ENCODE results near the gene ZNF446. TPM values are rescaled to one million over a fixed set of nuclear protein-coding genes. Genes with fewer than 3 reads are reported as not detected.
"Not testable (repeated sequence)": the region's sequence is repeated elsewhere in the genome, so short reads cannot be mapped to it uniquely, and the experiment has no call there.

The ZNF446 gene
- total and polyA plus RNA-seq, 2 donors (not counting 1 experiment from before 2014, with no cell fraction given): 15.0 to 18.9 TPM

DNA sequence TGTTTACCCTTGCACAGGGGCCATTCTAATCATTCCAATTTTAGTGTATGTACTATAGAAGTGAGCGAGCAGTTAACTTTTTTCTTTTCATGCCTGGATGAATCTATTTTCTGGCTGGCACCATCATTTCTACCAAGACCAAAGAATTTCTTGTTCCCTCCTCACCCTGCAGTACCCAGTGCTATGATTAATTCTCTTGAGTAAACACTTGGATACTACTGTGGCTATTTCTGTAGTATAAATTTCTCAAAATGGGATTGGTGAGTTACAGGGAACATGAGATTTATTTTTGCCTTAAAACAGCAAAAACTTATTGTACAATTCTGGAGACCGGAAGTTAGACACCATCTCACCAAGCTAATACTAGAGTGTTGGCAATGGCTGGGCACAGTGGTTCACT is 7.6 kb downstream of the ZNF446 start:
- no peak for DNase-seq
- Histone ChIP-seq H3K36me3 (replicated peaks in 1 of 2; ENCODE audit: control extremely low read depth in 1 of 2, control insufficient read depth in 1 of 2, extremely low read depth in 1 of 2, insufficient read depth in 2 of 2, low read length in 1 of 2) (peaks cover 0 to 2% of the 10 kb centered on the region in 2 experiments), H3K27ac (ENCODE audit: low read length in 2 of 2) (no peak overlapping the region), H4K20me1 (ENCODE audit: control insufficient read depth, insufficient read depth, low read length, poor library complexity, severe bottlenecking) (no peaks in the 10 kb centered on the region), H3K4me2 (replicated peaks; ENCODE audit: low read depth, low read length, poor library complexity, severe bottlenecking) (no peak overlapping the region), H3K27me3 (replicated peaks in 1 of 4; ENCODE audit: control extremely low read depth in 1 of 4, control insufficient read depth in 3 of 4, insufficient read depth in 4 of 4, low read length in 3 of 4) (no peaks in the 10 kb centered on the region), H3K79me2 (ENCODE audit: control insufficient read depth, insufficient read depth, low read length) (no peaks in the 10 kb centered on the region), H3K4me3 (ENCODE audit: control extremely low read depth in 1 of 5, extremely low read depth in 1 of 5, insufficient read depth in 1 of 5, low read depth in 2 of 5, low read length in 4 of 5) (no peak overlapping the region), H2AFZ (ENCODE audit: insufficient read depth, low read depth, low read length, poor library complexity, severe bottlenecking) (no peak overlapping the region), H3K4me1 (ENCODE audit: control insufficient read depth in 2 of 2, insufficient read depth in 2 of 2, low read length in 2 of 2) (no peaks in the 10 kb centered on the region), H3K9ac (ENCODE audit: low read length) (no peak overlapping the region), H3K9me3 (ENCODE audit: control extremely low read depth in 1 of 3, control insufficient read depth in 2 of 3, insufficient read depth in 1 of 3, low read length in 2 of 3) (no peaks in the 10 kb centered on the region)
- H3K27me3 Mint-ChIP-seq: no peaks in the 10 kb centered on the region
- no peak for TF ChIP-seq EZH2 (IDR thresholded peaks at IDR 0.05; ENCODE audit: borderline replicate concordance, insufficient read depth, low read depth, low read length, poor library complexity, severe bottlenecking)
- TF ChIP-seq, protein P1, sequence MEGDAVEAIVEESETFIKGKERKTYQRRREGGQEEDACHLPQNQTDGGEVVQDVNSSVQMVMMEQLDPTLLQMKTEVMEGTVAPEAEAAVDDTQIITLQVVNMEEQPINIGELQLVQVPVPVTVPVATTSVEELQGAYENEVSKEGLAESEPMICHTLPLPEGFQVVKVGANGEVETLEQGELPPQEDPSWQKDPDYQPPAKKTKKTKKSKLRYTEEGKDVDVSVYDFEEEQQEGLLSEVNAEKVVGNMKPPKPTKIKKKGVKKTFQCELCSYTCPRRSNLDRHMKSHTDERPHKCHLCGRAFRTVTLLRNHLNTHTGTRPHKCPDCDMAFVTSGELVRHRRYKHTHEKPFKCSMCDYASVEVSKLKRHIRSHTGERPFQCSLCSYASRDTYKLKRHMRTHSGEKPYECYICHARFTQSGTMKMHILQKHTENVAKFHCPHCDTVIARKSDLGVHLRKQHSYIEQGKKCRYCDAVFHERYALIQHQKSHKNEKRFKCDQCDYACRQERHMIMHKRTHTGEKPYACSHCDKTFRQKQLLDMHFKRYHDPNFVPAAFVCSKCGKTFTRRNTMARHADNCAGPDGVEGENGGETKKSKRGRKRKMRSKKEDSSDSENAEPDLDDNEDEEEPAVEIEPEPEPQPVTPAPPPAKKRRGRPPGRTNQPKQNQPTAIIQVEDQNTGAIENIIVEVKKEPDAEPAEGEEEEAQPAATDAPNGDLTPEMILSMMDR (IDR thresholded peaks at IDR 0.05): no peak
- no peaks in the 10 kb centered on the region for H3K4me1 Mint-ChIP-seq
- no peak overlapping the region for H3K27ac Mint-ChIP-seq
- ChIA-PET POLR2A (no interaction called here), CTCF (no interaction called here)
- no peaks in the 10 kb centered on the region for H3K9me3 Mint-ChIP-seq (ENCODE audit: insufficient read depth)
- no peak overlapping the region for H3K4me3 Mint-ChIP-seq
- no peak for ATAC-seq (ENCODE audit: low read depth)
- intact Hi-C loops (cut with micrococcal nuclease): no loop called here
- WGBS (ENCODE audit: insufficient coverage): 83% methylated on average over 1 of the region's 2 CpGs

DNA sequence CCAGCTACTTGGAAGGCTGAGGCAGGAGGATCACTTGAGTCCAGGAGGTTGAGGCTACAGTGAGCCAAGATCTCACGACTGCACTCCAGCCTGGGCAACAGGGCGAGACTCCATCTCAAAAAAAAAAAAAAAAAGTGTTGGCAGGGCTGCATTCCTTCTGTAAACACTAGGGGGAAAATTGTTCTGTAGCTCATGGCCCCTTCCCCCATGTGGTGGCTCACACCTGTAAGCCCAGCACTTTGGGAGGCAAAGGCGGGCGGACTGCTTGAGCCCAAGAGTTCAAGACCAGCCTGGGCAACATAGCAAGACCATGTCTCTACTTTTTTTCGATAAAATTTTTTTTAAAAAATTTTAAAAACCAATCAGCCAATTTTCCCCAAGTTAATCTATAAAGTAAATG is 8.2 kb downstream of the ZNF446 start:
- not testable (repeated sequence) for H3K4me3 ChIP-seq (ENCODE audit: control extremely low read depth in 1 of 5, extremely low read depth in 1 of 5, insufficient read depth in 1 of 5, low read depth in 2 of 5, low read length in 4 of 5)

More for the DNA sequence above, 8.2 kb downstream of the ZNF446 start:
- WGBS (ENCODE audit: insufficient coverage): no CpG with 5 or more reads among the region's 5 CpGs
- H3K4me2 ChIP-seq (replicated peaks; ENCODE audit: low read depth, low read length, poor library complexity, severe bottlenecking); H3K27ac Mint-ChIP-seq; H3K9me3 ChIP-seq (ENCODE audit: control extremely low read depth in 1 of 3, control insufficient read depth in 2 of 3, insufficient read depth in 1 of 3, low read length in 2 of 3); H3K79me2 ChIP-seq (ENCODE audit: control insufficient read depth, insufficient read depth, low read length); H3K36me3 ChIP-seq (replicated peaks in 1 of 2; ENCODE audit: control extremely low read depth in 1 of 2, control insufficient read depth in 1 of 2, extremely low read depth in 1 of 2, insufficient read depth in 2 of 2, low read length in 1 of 2); H3K27me3 ChIP-seq (replicated peaks in 1 of 4; ENCODE audit: control extremely low read depth in 1 of 4, control insufficient read depth in 3 of 4, insufficient read depth in 4 of 4, low read length in 3 of 4); H3K27ac ChIP-seq (ENCODE audit: low read length in 2 of 2); H3K27me3 Mint-ChIP-seq; H4K20me1 ChIP-seq (ENCODE audit: control insufficient read depth, insufficient read depth, low read length, poor library complexity, severe bottlenecking); intact Hi-C loops (cut with micrococcal nuclease); CTCF ChIA-PET; H3K4me3 Mint-ChIP-seq; H3K4me1 Mint-ChIP-seq; POLR2A ChIA-PET; H3K9me3 Mint-ChIP-seq (ENCODE audit: insufficient read depth); H2AFZ ChIP-seq (ENCODE audit: insufficient read depth, low read depth, low read length, poor library complexity, severe bottlenecking); H3K9ac ChIP-seq (ENCODE audit: low read length); ATAC-seq (ENCODE audit: low read depth); H3K4me1 ChIP-seq (ENCODE audit: control insufficient read depth in 2 of 2, insufficient read depth in 2 of 2, low read length in 2 of 2); DNase-seq: not testable (repeated sequence)
